GM12874 (cell line): ENCODE data around the gene IL36RN.

ENCODE experiments used
- CTCF ChIP-seq: IDR thresholded peaks from 2 replicates; pipeline ENCODE4 v1.5.1; 2011; ENCODE audit warnings: low read depth, mild to moderate bottlenecking, control low read depth, low read length, moderate library complexity; ENCODE audit not compliant: insufficient read depth

Gene IL36RN

GRCh38 chr2:113050921-113051895 is 7.8 kb upstream of the IL36RN start:
- no peak for TF ChIP-seq CTCF

GRCh38 chr2:113052396-113052917 is 6.5 kb upstream of the IL36RN start, which contains the start of gene IL36B:
TSS of gene IL36B (minus strand) at chr2:113052867.
- no peak for TF ChIP-seq CTCF

- TF ChIP-seq CTCF = no peak
Measured at GRCh38 chr2:113053666-113054065, 5.3 kb upstream of the IL36RN start.

- no peak for TF ChIP-seq CTCF
Measured at GRCh38 chr2:113054066-113054465, 4.9 kb upstream of the IL36RN start.

- TF ChIP-seq CTCF = no peak
Measured at GRCh38 chr2:113056521-113056920, 2.5 kb upstream of the IL36RN start.

GRCh38 chr2:113057117-113057516 is 1.9 kb upstream of the IL36RN start:
- no peak for TF ChIP-seq CTCF

- no peak for TF ChIP-seq CTCF
Measured at GRCh38 chr2:113058411-113058994, 495 bp upstream of the IL36RN start.
